Measurements from ENCODE around the gene ZNF444.

ZNF444 gene

GRCh38 chr19:56123266-56123891 lies 17.7 kb upstream of the ZNF444 start:
- DNase-seq = no peak

GRCh38 chr19:56124578-56124977 lies 16.5 kb upstream of the ZNF444 start:
- DNase-seq = peak; percentile 8 to 80 (median 62)

GRCh38 chr19:56125806-56126590 lies 15.1 kb upstream of the ZNF444 start:
- no peak for DNase-seq

GRCh38 chr19:56126983-56127780 lies 13.9 kb upstream of the ZNF444 start:
- DNase-seq = no peak

- DNase-seq = no peak
Measured at GRCh38 chr19:56130006-56130405, 11.1 kb upstream of the ZNF444 start.

- DNase-seq = no peak
Measured at GRCh38 chr19:56131651-56132050, 9.4 kb upstream of the ZNF444 start.

- no peak for DNase-seq
Measured at GRCh38 chr19:56132316-56132822, 8.7 kb upstream of the ZNF444 start.

- no peak for DNase-seq
Measured at GRCh38 chr19:56133858-56134653, 7.0 kb upstream of the ZNF444 start.

GRCh38 chr19:56134654-56134921 lies 6.5 kb upstream of the ZNF444 start:
- no peak for DNase-seq

GRCh38 chr19:56136362-56136761 lies 4.7 kb upstream of the ZNF444 start:
- DNase-seq = no peak

- DNase-seq = no peak
Measured at GRCh38 chr19:56137405-56137804, 3.7 kb upstream of the ZNF444 start.

GRCh38 chr19:56138069-56138468 lies 3.0 kb upstream of the ZNF444 start:
- DNase-seq = no peak

- peak in 2 of 6 experiments; percentile 9 to 22 for DNase-seq
Measured at GRCh38 chr19:56139847-56140582, 1.1 kb upstream of the ZNF444 start.

- peak; percentile 27 to 70 (median 46) for DNase-seq
Measured at GRCh38 chr19:56141417-56141993, 418 bp downstream of the ZNF444 start.

- DNase-seq = no peak
Measured at GRCh38 chr19:56142087-56142787, 1.1 kb downstream of the ZNF444 start.

- no peak for DNase-seq
Measured at GRCh38 chr19:56142897-56143434, 1.9 kb downstream of the ZNF444 start.

GRCh38 chr19:56144376-56144775 lies 3.3 kb downstream of the ZNF444 start:
- no peak for DNase-seq

GRCh38 chr19:56144831-56145230 lies 3.7 kb downstream of the ZNF444 start:
- no peak for DNase-seq

- DNase-seq = no peak
Measured at GRCh38 chr19:56145698-56146097, 4.6 kb downstream of the ZNF444 start.

GRCh38 chr19:56146904-56147303 lies 5.8 kb downstream of the ZNF444 start:
- no peak for DNase-seq

GRCh38 chr19:56147307-56147706 lies 6.2 kb downstream of the ZNF444 start:
- DNase-seq = no peak
